ENCODE results near the gene RAB4A.

RAB4A gene

GRCh38 chr1:229339086-229339485 lies 68.2 kb downstream of the RAB4A start:
- no peak for DNase-seq (ENCODE audit: low read depth, low spot score)

GRCh38 chr1:229339520-229339919 lies 68.6 kb downstream of the RAB4A start:
- DNase-seq (ENCODE audit: low read depth, low spot score): no peak

- no peak for DNase-seq (ENCODE audit: low read depth, low spot score)
Measured at GRCh38 chr1:229340496-229340895, 69.6 kb downstream of the RAB4A start.

GRCh38 chr1:229341774-229342655 lies 71.1 kb downstream of the RAB4A start:
- no peak for DNase-seq (ENCODE audit: low read depth, low spot score)

GRCh38 chr1:229342656-229343569 lies 72.0 kb downstream of the RAB4A start, which contains the start of gene CCSAP:
Gene CCSAP (minus strand): TSS chr1:229343047. CDS start chr1:229342465, 582 bp downstream.
- no peak for DNase-seq (ENCODE audit: low read depth, low spot score)

- DNase-seq (ENCODE audit: low read depth, low spot score): no peak
Measured at GRCh38 chr1:229344139-229344538, 73.2 kb downstream of the RAB4A start.

GRCh38 chr1:229344937-229345684 lies 74.2 kb downstream of the RAB4A start:
- DNase-seq (ENCODE audit: low read depth, low spot score): no peak

GRCh38 chr1:229347528-229347927 lies 76.6 kb downstream of the RAB4A start:
- no peak for DNase-seq (ENCODE audit: low read depth, low spot score)

- no peak for DNase-seq (ENCODE audit: low read depth, low spot score)
Measured at GRCh38 chr1:229349463-229350385, 78.8 kb downstream of the RAB4A start.

GRCh38 chr1:229352975-229353374 lies 82.1 kb downstream of the RAB4A start:
- no peak for DNase-seq (ENCODE audit: low read depth, low spot score)

- no peak for DNase-seq (ENCODE audit: low read depth, low spot score)
Measured at GRCh38 chr1:229354226-229354625, 83.3 kb downstream of the RAB4A start.
